ENCODE measurements around the gene ATXN7L1.

ATXN7L1 gene

GRCh38 chr7:105594034-105594433, 282.4 kb downstream of the ATXN7L1 start:
- in situ Hi-C loops (cut with MboI; ENCODE audit: low sequenced_read_pairs) = no loop called here

- in situ Hi-C loops (cut with MboI; ENCODE audit: low sequenced_read_pairs) = no loop called here
Observed at GRCh38 chr7:105591522-105591921, 284.9 kb downstream of the ATXN7L1 start.

GRCh38 chr7:105590793-105591192, 285.6 kb downstream of the ATXN7L1 start:
- in situ Hi-C loops (cut with MboI; ENCODE audit: low sequenced_read_pairs) = no loop called here

- in situ Hi-C loops (cut with MboI; ENCODE audit: low sequenced_read_pairs) = no loop called here
Observed at GRCh38 chr7:105589356-105590077, 286.9 kb downstream of the ATXN7L1 start.

GRCh38 chr7:105587909-105588635, 288.3 kb downstream of the ATXN7L1 start:
- in situ Hi-C loops (cut with MboI; ENCODE audit: low sequenced_read_pairs) = no loop called here

- in situ Hi-C loops (cut with MboI; ENCODE audit: low sequenced_read_pairs) = no loop called here
Observed at GRCh38 chr7:105585850-105586500, 290.4 kb downstream of the ATXN7L1 start.

- in situ Hi-C loops (cut with MboI; ENCODE audit: low sequenced_read_pairs) = no loop called here
Observed at GRCh38 chr7:105584165-105584564, 292.2 kb downstream of the ATXN7L1 start.

- in situ Hi-C loops (cut with MboI; ENCODE audit: low sequenced_read_pairs) = no loop called here
Observed at GRCh38 chr7:105583061-105583460, 293.3 kb downstream of the ATXN7L1 start.

GRCh38 chr7:105581066-105581811, 295.2 kb downstream of the ATXN7L1 start, which contains the start of gene EFCAB10:
TSS of gene EFCAB10 (minus strand) at chr7:105581493. CDS start at chr7:105581463, 30 bp downstream.
- in situ Hi-C loops (cut with MboI; ENCODE audit: low sequenced_read_pairs) = no loop called here

- in situ Hi-C loops (cut with MboI; ENCODE audit: low sequenced_read_pairs) = no loop called here
Observed at GRCh38 chr7:105580022-105580740, 296.2 kb downstream of the ATXN7L1 start.

GRCh38 chr7:105578496-105578895, 297.9 kb downstream of the ATXN7L1 start:
- in situ Hi-C loops (cut with MboI; ENCODE audit: low sequenced_read_pairs) = no loop called here

- in situ Hi-C loops (cut with MboI; ENCODE audit: low sequenced_read_pairs) = no loop called here
Observed at GRCh38 chr7:105577251-105577650, 299.1 kb downstream of the ATXN7L1 start.

- in situ Hi-C loops (cut with MboI; ENCODE audit: low sequenced_read_pairs) = no loop called here
Observed at GRCh38 chr7:105571891-105572290, 304.5 kb downstream of the ATXN7L1 start.

- in situ Hi-C loops (cut with MboI; ENCODE audit: low sequenced_read_pairs) = no loop called here
Observed at GRCh38 chr7:105567821-105568220, 308.6 kb downstream of the ATXN7L1 start.

GRCh38 chr7:105567024-105567423, 309.4 kb downstream of the ATXN7L1 start:
- in situ Hi-C loops (cut with MboI; ENCODE audit: low sequenced_read_pairs) = no loop called here

- in situ Hi-C loops (cut with MboI; ENCODE audit: low sequenced_read_pairs) = no loop called here
Observed at GRCh38 chr7:105565190-105565589, 311.2 kb downstream of the ATXN7L1 start.

- in situ Hi-C loops (cut with MboI; ENCODE audit: low sequenced_read_pairs) = no loop called here
Observed at GRCh38 chr7:105559926-105560325, 316.5 kb downstream of the ATXN7L1 start.

All from hTERT RPE-1 (cell line).